ENCODE results near the gene GASK1A.

DNA sequence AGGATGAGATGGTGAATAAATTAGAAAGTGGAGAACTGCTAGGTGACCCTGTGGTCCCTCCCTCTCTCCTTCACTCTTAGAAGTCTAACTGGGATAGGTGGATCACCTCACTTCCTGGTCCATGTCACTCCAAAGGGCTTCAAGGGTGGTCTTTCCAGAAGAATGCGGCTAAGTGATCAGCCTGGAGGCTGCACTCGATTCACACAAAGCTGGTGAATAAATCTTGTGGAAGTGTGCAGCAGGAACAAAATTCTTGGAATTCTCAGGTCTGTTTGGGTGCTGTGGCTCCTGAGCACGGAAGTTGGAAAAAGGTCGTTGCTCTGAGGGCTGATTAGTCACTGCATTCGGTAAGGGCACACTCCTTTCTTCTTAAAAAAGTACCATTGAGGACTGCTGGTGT, 46.3 kb downstream of the GASK1A start:
- no peak for TF ChIP-seq POLR2A (IDR thresholded peaks at IDR 0.05)
- no peak for TF ChIP-seq CTCF (IDR thresholded peaks at IDR 0.05)

All from sigmoid colon (tissue), 3 donors.